ACC112 (cell line): Measurements from ENCODE around the gene SCAPER.
"Not testable (repeated sequence)": the region's sequence is repeated elsewhere in the genome, so short reads cannot be mapped to it uniquely, and the experiment has no call there.

Experiments used
- H2AFZ ChIP-seq: fragments of 200-600 bp; sonication (generic); one replicate; pipeline ENCODE4 v1.6.0; 2017; ENCODE audit warnings: antibody characterized with exemption, low read length; ENCODE audit not compliant: unreplicated experiment
- H3K27ac ChIP-seq: fragments of 200-600 bp; sonication (generic); 2 replicates; pipeline ENCODE4 v1.5.1; 2014; ENCODE audit warnings: low read depth, mild to moderate bottlenecking, antibody characterized with exemption, low read length, moderate library complexity
- H3K27me3 ChIP-seq: fragments of 200-600 bp; sonication (generic); 2 replicates; pipeline ENCODE4 v1.6.1; 2014; ENCODE audit warnings: mild to moderate bottlenecking, antibody characterized with exemption, low read length, moderate library complexity, mixed read lengths; ENCODE audit not compliant: insufficient read depth
- H3K36me3 ChIP-seq: fragments of 200-600 bp; sonication (generic); 2 replicates; pipeline ENCODE4 v1.6.1; 2016; ENCODE audit warnings: mild to moderate bottlenecking, antibody characterized with exemption, low read length, moderate library complexity, mixed read lengths; ENCODE audit not compliant: insufficient read depth
- H3K4me1 ChIP-seq: fragments of 200-600 bp; sonication (generic); one replicate; pipeline ENCODE4 v1.6.1; 2016; ENCODE audit warnings: low read length, mixed read lengths; ENCODE audit not compliant: insufficient read depth, unreplicated experiment, control insufficient read depth
- H3K4me3 ChIP-seq: fragments of 200-600 bp; sonication (generic); 2 replicates; pipeline ENCODE4 v1.5.1; 2014; ENCODE audit warnings: mild to moderate bottlenecking, low read depth, low read length
- H3K79me2 ChIP-seq: fragments of 200-600 bp; sonication (generic); one replicate; pipeline ENCODE4 v1.6.0; 2016; ENCODE audit warnings: low read length; ENCODE audit not compliant: control insufficient read depth, unreplicated experiment, insufficient read depth

Gene SCAPER

DNA sequence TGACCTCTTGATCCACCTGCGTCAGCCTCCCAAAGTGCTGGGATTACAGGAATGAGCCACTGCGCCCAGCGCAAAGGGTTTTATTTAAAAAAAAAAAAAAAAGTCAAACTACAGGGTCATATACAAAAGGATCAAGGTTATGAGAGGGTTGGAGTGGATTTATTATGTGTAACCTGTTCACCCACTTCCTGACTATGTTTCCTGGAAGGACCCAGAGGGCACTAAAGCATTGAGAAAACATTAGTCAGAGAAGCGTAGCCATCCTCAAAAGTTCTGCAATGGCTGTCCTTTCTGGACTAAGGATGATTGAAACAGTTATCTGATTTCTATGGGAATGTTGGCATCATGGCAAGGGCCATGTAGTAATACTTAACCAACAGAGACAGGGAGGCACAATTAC, 7.3 kb upstream of the SCAPER start:
- no peaks in the 10 kb centered on the region for H3K36me3 ChIP-seq
- H3K27ac ChIP-seq, result no peak overlapping the region
- no peak overlapping the region for H2AFZ ChIP-seq
- peaks cover 45% of the 10 kb centered on the region for H3K27me3 ChIP-seq
- H3K4me1 ChIP-seq, result no peaks in the 10 kb centered on the region
- H3K4me3 ChIP-seq, result no peak overlapping the region
- H3K79me2 ChIP-seq, result no peaks in the 10 kb centered on the region

DNA sequence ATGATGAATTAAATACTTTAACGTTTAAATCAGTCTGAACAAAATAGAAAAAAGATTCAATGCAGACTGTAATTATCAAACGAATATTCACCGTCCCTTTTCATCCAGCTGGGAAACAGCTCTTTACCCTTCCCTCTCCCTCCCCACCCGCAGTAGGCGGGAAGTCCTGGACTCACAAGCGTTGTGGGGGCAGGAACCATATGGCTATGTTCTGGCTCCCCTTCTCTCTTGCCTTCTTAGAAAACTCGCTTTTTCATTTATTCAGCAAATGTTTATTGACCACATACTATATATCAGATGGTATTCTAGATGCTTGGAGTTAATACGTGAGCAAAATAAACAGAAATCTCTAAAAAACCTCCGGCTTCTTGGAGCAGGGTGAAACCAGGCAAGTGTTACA, 715 bp upstream of the SCAPER start:
- H3K79me2 ChIP-seq, result peaks cover 14% of the 10 kb centered on the region
- H3K36me3 ChIP-seq, result no peaks in the 10 kb centered on the region
- H3K4me1 ChIP-seq, result peaks cover 23% of the 10 kb centered on the region
- peak overlapping the region; percentile 99 for H2AFZ ChIP-seq
- peak overlapping the region; percentile 79 for H3K4me3 ChIP-seq
- H3K27me3 ChIP-seq, result no peaks in the 10 kb centered on the region
- peak overlapping the region; percentile 52; the same call in 1 of the 2 replicates for H3K27ac ChIP-seq

DNA sequence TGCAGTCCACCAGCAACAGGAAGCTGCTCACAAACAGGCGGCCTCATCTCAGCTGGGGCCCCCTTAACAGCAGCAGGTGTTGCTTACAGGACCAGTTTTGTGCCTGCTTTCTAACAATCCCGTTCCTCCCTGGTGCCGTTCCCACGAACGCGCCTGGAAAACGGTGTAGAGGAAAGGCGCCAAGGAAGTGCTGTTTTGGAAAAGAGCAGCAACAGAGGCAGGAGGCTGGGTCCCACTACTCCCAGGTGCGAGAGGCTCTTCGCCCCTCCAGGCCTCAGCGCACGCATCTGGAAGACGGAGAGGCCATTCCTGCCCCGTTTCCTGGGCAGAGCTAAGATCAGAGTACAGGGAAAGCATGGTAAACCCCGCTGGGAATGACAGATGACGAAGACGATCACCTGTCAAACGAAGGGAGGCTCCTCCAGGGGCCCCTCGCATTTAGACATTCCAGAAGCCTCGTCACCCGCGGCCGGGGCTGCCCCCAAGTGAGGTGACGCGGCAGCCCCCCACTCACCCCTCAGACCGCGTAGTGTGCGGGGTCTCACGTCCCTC, 603 bp downstream of the SCAPER start:
- H3K4me3 ChIP-seq, result peak overlapping the region; percentile 79
- H3K27ac ChIP-seq, result peak overlapping the region; percentile 3; the same call in 1 of the 2 replicates
- no peaks in the 10 kb centered on the region for H3K36me3 ChIP-seq
- peak overlapping the region; percentile 68 for H2AFZ ChIP-seq
- H3K79me2 ChIP-seq, result peaks cover 14% of the 10 kb centered on the region
- no peaks in the 10 kb centered on the region for H3K27me3 ChIP-seq
- peaks cover 23% of the 10 kb centered on the region for H3K4me1 ChIP-seq

DNA sequence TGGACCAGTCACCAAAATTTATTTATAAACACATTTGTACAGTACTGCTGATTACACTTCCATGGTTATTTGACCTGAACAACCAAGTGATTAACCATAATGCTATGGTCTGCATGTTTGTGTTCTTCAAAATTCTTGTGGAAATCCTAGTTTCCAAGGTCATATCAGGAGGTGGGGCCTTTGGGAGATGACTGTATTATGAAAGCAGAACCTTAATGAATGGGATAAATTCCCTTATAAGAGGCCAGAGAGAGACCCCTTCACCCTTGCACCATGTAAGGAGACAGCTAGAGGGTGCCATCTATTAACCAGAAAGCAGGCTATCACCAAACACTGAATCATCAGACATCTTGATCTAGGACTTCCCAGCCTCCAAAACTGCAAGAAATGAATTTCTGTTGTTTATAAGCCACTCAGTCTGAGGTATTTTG, 1.9 kb downstream of the SCAPER start:
- Histone ChIP-seq H3K4me1 (peaks cover 23% of the 10 kb centered on the region), H3K79me2 (peaks cover 14% of the 10 kb centered on the region), H3K27ac (peak overlapping the region; percentile 43), H3K36me3 (no peaks in the 10 kb centered on the region), H2AFZ (no peak overlapping the region), H3K27me3 (no peaks in the 10 kb centered on the region), H3K4me3 (peak overlapping the region; percentile 79)

DNA sequence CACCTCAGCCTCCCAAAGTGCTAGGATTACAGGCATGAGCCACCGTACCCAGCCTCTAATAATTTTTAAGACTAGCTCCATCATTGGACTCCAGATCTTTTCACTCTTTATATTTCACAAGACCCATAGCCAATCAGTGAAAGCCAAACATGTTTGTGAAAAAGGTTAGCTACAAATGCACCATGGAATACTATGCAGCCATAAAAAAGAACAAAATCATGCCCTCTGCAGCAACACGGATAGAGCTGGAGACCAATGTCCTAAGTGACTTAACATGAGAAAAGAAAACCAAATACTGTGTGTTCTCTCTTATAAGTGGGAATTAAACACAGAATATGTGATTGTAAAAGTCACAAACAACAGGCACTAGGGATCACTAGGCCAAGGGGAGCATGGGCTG, 3.2 kb downstream of the SCAPER start:
- Histone ChIP-seq H3K27ac (no peak overlapping the region), H3K79me2 (peaks cover 14% of the 10 kb centered on the region), H3K4me1 (peaks cover 23% of the 10 kb centered on the region), H3K27me3 (no peaks in the 10 kb centered on the region), H3K36me3 (no peaks in the 10 kb centered on the region), H3K4me3 (no peak overlapping the region), H2AFZ (no peak overlapping the region)

DNA sequence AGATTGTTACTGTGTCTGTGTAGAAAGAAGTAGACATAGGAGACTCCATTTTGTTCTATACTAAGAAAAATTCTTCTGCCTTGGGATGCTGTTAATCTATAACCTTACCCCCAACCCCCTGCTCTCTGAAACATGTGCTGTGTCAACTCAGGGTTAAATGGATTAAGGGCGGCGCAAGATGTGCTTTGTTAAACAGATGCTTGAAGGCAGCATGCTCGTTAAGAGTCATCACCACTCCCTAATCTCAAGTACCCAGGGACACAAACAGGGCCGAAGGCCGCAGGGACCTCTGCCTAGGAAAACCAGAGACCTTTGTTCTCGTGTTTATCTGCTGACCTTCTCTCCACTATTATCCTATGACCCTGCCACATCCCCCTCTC, 5.2 kb downstream of the SCAPER start:
- H2AFZ ChIP-seq, H3K36me3 ChIP-seq, H3K27ac ChIP-seq, H3K27me3 ChIP-seq, H3K4me3 ChIP-seq: not testable (repeated sequence)
- H3K4me1 ChIP-seq, result peaks cover 15% of the 10 kb centered on the region
- peaks cover 16% of the 10 kb centered on the region for H3K79me2 ChIP-seq

DNA sequence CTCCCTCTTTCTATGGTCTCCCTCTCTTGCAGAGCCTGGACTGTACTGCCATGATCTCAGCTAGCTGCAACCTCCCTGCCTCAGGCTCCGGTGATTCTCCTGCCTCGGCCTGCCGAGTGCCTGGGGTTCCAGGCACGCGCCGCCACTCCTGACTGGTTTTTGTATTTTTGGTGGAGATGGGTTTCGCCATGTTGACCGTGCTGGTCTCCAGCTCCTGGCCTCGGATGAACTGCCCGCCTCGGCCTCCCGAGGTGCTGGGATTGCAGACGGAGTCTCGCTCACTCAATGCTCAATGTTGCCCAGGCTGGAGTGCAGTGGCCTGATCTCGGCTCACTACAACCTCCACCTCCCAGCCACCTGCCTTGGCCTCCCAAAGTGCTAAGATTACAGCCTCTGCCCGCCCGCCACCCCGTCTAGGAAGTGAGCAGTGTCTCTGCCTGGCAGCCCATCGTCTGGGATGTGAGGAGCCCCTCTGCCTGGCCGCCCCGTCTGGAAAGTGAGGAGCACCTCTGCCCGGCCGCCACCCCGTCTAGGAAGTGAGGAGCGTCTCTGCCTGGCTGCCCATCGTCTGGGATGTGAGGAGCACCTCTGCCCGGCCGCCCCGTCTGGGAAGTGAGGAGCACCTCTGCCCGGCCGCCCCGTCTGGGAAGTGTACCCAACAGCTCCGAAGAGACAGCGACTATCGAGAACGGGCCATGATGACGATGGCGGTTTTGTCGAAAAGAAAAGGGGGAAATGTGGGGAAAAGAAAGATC, 5.8 kb downstream of the SCAPER start:
- not testable (repeated sequence) for H2AFZ ChIP-seq, H3K36me3 ChIP-seq, H3K27ac ChIP-seq, H3K4me3 ChIP-seq, H3K27me3 ChIP-seq
- peaks cover 17% of the 10 kb centered on the region for H3K79me2 ChIP-seq
- peaks cover 14% of the 10 kb centered on the region for H3K4me1 ChIP-seq

DNA sequence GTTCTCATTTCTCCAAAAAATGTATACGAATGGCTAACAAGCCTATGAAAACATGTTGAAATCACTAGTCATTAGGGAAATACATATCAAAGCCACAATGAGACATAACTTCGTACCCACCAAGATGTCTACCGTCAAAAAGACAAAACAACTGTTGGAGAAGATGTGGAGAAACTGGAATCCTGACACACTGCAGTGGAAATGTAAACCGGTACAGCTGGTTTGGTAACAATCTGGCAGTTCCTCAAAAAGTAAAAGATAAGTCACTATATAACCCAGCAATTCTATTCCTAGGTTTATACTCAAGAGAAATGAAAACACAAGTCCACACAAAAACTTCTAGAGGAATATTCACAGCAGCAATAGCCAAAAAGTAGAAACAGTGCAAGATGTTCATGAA, 7.0 kb downstream of the SCAPER start:
- H3K27me3 ChIP-seq, result no peaks in the 10 kb centered on the region
- no peak overlapping the region for H3K27ac ChIP-seq
- H3K4me3 ChIP-seq, result no peak overlapping the region
- H3K4me1 ChIP-seq, result peaks cover 2% of the 10 kb centered on the region
- no peaks in the 10 kb centered on the region for H3K36me3 ChIP-seq
- H3K79me2 ChIP-seq, result peaks cover 27% of the 10 kb centered on the region
- H2AFZ ChIP-seq, result no peak overlapping the region

DNA sequence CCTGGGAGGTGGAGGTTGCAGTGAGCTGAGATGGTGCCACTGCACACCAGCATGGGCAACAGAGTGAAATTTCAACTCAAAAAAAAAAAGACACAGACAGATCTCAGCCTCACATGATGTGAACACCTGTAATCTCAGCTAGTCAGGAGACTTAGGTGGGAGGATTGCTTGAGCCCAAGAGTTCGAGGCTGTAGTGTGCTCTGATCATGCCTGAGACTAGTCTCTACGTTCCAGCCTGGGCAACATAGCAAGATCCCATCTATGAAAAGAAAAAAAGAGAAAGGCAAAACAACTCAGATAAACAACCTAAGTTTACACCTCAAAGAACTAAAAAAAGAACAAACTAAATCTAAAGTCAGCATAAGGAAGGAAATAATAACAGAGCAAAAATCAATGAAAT, 11.0 kb downstream of the SCAPER start:
- H3K4me1 ChIP-seq, result no peaks in the 10 kb centered on the region
- no peaks in the 10 kb centered on the region for H3K27me3 ChIP-seq
- no peak overlapping the region for H3K4me3 ChIP-seq
- H3K36me3 ChIP-seq, result no peaks in the 10 kb centered on the region
- H3K79me2 ChIP-seq, result peaks cover 18% of the 10 kb centered on the region
- no peak overlapping the region for H3K27ac ChIP-seq
- no peak overlapping the region for H2AFZ ChIP-seq

DNA sequence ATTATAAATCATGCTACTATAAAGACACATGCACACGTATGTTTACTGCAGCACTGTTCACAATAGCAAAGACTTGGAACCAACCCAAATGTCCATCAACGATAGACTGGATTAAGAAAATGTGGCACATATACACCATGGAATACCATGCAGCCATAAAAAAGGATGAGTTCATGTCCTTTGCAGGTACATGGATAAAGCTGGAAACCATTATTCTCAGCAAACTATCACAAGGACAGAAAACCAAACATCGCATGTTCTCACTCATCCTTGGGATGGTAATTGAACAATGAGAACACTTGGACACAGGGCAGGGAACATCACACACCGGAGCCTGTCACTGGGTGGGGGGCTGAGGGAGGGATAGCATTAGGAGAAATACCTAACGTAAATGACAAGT, 12.3 kb downstream of the SCAPER start:
- H3K27me3 ChIP-seq, H2AFZ ChIP-seq, H3K4me1 ChIP-seq, H3K27ac ChIP-seq, H3K4me3 ChIP-seq, H3K36me3 ChIP-seq: not testable (repeated sequence)
- peaks cover 18% of the 10 kb centered on the region for H3K79me2 ChIP-seq
